Liver (tissue), 9 donors: ENCODE measurements around the gene CPSF4. TPM values are rescaled to one million over a fixed set of nuclear protein-coding genes. Genes with fewer than 3 reads are reported as not detected.

ENCODE experiments used
- DNase-seq: peaks from one replicate; pipeline ENCODE4 v3.0.0-alpha.2; 2017; ENCODE audit warnings: low spot score
- H3K27ac ChIP-seq, 2 donors: one replicate each; pipeline ENCODE4 v1.7.0; 2013; ENCODE audit warnings: inconsistent platforms in 2 of 2, low read length in 2 of 2, control low read depth in 1 of 2, low read depth in 1 of 2, mild to moderate bottlenecking in 1 of 2
- H3K27me3 ChIP-seq, 4 donors: one replicate each; pipeline versions ENCODE4 v1.6.1 to v1.7.0; 2013; ENCODE audit warnings: low read length in 3 of 4, inconsistent platforms in 1 of 4, mild to moderate bottlenecking in 1 of 4, moderate library complexity in 1 of 4; ENCODE audit not compliant: control insufficient read depth in 4 of 4, insufficient read depth in 4 of 4
- H3K36me3 ChIP-seq, 4 donors: one replicate each; pipeline versions ENCODE4 v1.6.1 to v1.7.0; 2013; ENCODE audit warnings: low read length in 3 of 4, mild to moderate bottlenecking in 3 of 4, low read depth in 1 of 4, moderate library complexity in 1 of 4; ENCODE audit not compliant: control insufficient read depth in 4 of 4, insufficient read depth in 3 of 4
- H3K4me1 ChIP-seq, 4 donors: one replicate each; pipeline versions ENCODE4 v1.6.1 to v1.7.0; 2013; ENCODE audit warnings: low read length in 3 of 4, mild to moderate bottlenecking in 3 of 4, moderate library complexity in 1 of 4; ENCODE audit not compliant: control insufficient read depth in 4 of 4, insufficient read depth in 4 of 4
- H3K4me3 ChIP-seq, 3 donors: one replicate each; pipeline versions ENCODE4 v1.6.1 to v1.7.0; 2013; ENCODE audit warnings: low read length in 3 of 3, control low read depth in 1 of 3, low read depth in 1 of 3, mild to moderate bottlenecking in 1 of 3
- H3K9ac ChIP-seq, 2 donors: one replicate each; pipeline ENCODE4 v1.7.0; 2013; ENCODE audit warnings: low read length in 2 of 2, mild to moderate bottlenecking in 2 of 2, moderate library complexity in 2 of 2, control low read depth in 1 of 2, low read depth in 1 of 2
- H3K9me3 ChIP-seq, 4 donors: one replicate each; pipeline versions ENCODE4 v1.6.1 to v1.7.0; 2013; ENCODE audit warnings: low read length in 3 of 4; ENCODE audit not compliant: control insufficient read depth in 4 of 4
- ATF3 ChIP-seq: IDR thresholded peaks from 2 replicates; pipeline ENCODE4 v1.6.1; 2016; ENCODE audit warnings: antibody characterized with exemption
- CTCF ChIP-seq: fragments of 150-350 bp; IDR thresholded peaks from 2 replicates; pipeline ENCODE4 v1.5.1; 2017; ENCODE audit warnings: improper control_type of control experiment, low read depth, low read length; ENCODE audit not compliant: missing input control
- EGR1 ChIP-seq, 2 donors: IDR thresholded peaks; 2 replicates each; pipeline ENCODE4 v1.6.1; 2016 to 2018; ENCODE audit warnings: antibody characterized with exemption in 2 of 2, low read depth in 2 of 2
- FOXA1 ChIP-seq: IDR thresholded peaks from 2 replicates; pipeline ENCODE4 v1.6.1; 2016; ENCODE audit warnings: antibody characterized with exemption
- FOXA2 ChIP-seq: IDR thresholded peaks from 2 replicates; pipeline ENCODE4 v1.6.1; 2016; ENCODE audit warnings: antibody characterized with exemption
- GABPA ChIP-seq, 2 donors: IDR thresholded peaks in 1 of 2; conservative IDR thresholded peaks in 1 of 2; 2 replicates each; pipeline ENCODE4 v1.6.1; 2016; ENCODE audit warnings: antibody characterized with exemption in 2 of 2, mild to moderate bottlenecking in 1 of 2, moderate library complexity in 1 of 2
- HNF4A ChIP-seq, 2 donors: conservative IDR thresholded peaks; 2 replicates each; pipeline ENCODE4 v1.6.1; 2016; ENCODE audit warnings: antibody characterized with exemption in 2 of 2, mild to moderate bottlenecking in 2 of 2
- JUND ChIP-seq, 2 donors: IDR thresholded peaks; 2 replicates each; pipeline ENCODE4 v1.6.1; 2016; ENCODE audit warnings: antibody characterized with exemption in 2 of 2
- MAX ChIP-seq: IDR thresholded peaks from 2 replicates; pipeline ENCODE4 v1.6.1; 2016; ENCODE audit warnings: antibody characterized with exemption
- NR2F2 ChIP-seq: IDR thresholded peaks from 2 replicates; pipeline ENCODE4 v1.6.1; 2016; ENCODE audit warnings: antibody characterized with exemption
- RAD21 ChIP-seq, 2 donors: IDR thresholded peaks; 2 replicates each; pipeline ENCODE4 v1.6.1; 2016; ENCODE audit warnings: antibody characterized with exemption in 2 of 2, mild to moderate bottlenecking in 2 of 2
- RXRA ChIP-seq, 2 donors: IDR thresholded peaks; 2 replicates each; pipeline ENCODE4 v1.6.1; 2017 to 2018; ENCODE audit warnings: antibody characterized with exemption in 2 of 2, mild to moderate bottlenecking in 1 of 2
- SP1 ChIP-seq: IDR thresholded peaks from 2 replicates; pipeline ENCODE4 v1.6.1; 2018; ENCODE audit warnings: antibody characterized with exemption, mild to moderate bottlenecking
- TAF1 ChIP-seq: conservative IDR thresholded peaks from 2 replicates; pipeline ENCODE4 v1.6.1; 2016; ENCODE audit warnings: antibody characterized with exemption, mild to moderate bottlenecking
- YY1 ChIP-seq: IDR thresholded peaks from 2 replicates; pipeline ENCODE4 v1.6.1; 2016; ENCODE audit warnings: antibody characterized with exemption, mild to moderate bottlenecking
- ZBTB33 ChIP-seq: IDR thresholded peaks from 2 replicates; pipeline ENCODE4 v1.6.1; 2016; ENCODE audit warnings: antibody characterized with exemption
- WGBS: extraction: QIAGEN DNeasy Blood & Tissue Kit; methylation state at CpG from one replicate; pipeline ENCODE4 v1.1.7; 2013; 5-methylcytosine and 5-hydroxymethylcytosine counted together
- polyA plus RNA-seq, 2 donors: library from polyadenylated mRNA; stranded (reverse) in 1 of 2; unstranded in 1 of 2; fragments of 200-250 nt in 1 of 2; fragments of >200 nt in 1 of 2; fragmentation: Nextera tagmentation in 1 of 2; extraction: Ambion mirVana in 1 of 2; gene quantifications; one replicate each; pipeline versions ENCODE4 v1.2.1 to v1.2.3, GENCODE V29; 2013 to 2015
- total RNA-seq, 2 donors: library from RNA; depleted of rRNA; stranded (reverse); fragments of >200 nt; gene quantifications; one replicate each; pipeline ENCODE4 v1.2.3, GENCODE V29; 2014
- TF ChIP-seq, protein P1 (sequence below): IDR thresholded peaks from 2 replicates; pipeline ENCODE4 v1.6.1; 2016; ENCODE audit warnings: antibody characterized with exemption, mild to moderate bottlenecking
- donor health status: healthy.
- donor health status: healthy.
- donor health status: healthy.
- donor health status: healthy.
- donor health status: healthy.

Gene CPSF4
- total and polyA plus RNA-seq, 4 donors, result 7.1 to 15.3 (median 10.5) TPM

DNA sequence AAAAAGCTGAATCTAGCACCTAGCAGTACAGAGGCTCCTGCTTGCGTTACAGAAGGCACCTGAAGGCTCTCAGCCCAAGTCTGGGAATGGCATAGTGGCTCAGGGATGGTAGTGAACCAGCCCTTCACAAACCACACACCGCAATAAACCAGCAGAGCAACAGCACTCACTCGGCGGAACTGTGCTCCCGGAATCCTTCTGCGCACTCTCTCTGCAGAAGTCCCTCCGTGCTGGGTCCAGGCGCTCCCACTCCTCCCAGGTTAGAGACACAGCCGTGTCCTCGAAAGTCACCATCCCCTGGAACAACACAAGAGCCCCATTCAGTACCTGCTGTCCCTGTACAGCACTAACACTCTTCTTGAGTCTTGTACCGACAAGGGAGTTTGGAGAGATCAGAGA lies 59.8 kb downstream of the CPSF4 start:
- 71% methylated on average over 11 of the region's 11 CpGs for WGBS
- H3K27ac ChIP-seq, result no peak overlapping the region
- H3K36me3 ChIP-seq, result peaks cover 7 to 21% (median 15%) of the 10 kb centered on the region in 4 donors
- no peaks in the 10 kb centered on the region for H3K27me3 ChIP-seq
- DNase-seq, result no peak
- H3K4me1 ChIP-seq, result peaks cover 9 to 22% (median 19%) of the 10 kb centered on the region in 4 donors
- H3K4me3 ChIP-seq, result peak overlapping the region; percentile 45 to 75 (median 60)
- TF ChIP-seq, protein P1, sequence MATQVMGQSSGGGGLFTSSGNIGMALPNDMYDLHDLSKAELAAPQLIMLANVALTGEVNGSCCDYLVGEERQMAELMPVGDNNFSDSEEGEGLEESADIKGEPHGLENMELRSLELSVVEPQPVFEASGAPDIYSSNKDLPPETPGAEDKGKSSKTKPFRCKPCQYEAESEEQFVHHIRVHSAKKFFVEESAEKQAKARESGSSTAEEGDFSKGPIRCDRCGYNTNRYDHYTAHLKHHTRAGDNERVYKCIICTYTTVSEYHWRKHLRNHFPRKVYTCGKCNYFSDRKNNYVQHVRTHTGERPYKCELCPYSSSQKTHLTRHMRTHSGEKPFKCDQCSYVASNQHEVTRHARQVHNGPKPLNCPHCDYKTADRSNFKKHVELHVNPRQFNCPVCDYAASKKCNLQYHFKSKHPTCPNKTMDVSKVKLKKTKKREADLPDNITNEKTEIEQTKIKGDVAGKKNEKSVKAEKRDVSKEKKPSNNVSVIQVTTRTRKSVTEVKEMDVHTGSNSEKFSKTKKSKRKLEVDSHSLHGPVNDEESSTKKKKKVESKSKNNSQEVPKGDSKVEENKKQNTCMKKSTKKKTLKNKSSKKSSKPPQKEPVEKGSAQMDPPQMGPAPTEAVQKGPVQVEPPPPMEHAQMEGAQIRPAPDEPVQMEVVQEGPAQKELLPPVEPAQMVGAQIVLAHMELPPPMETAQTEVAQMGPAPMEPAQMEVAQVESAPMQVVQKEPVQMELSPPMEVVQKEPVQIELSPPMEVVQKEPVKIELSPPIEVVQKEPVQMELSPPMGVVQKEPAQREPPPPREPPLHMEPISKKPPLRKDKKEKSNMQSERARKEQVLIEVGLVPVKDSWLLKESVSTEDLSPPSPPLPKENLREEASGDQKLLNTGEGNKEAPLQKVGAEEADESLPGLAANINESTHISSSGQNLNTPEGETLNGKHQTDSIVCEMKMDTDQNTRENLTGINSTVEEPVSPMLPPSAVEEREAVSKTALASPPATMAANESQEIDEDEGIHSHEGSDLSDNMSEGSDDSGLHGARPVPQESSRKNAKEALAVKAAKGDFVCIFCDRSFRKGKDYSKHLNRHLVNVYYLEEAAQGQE, result no peak
- TF ChIP-seq GABPA (IDR thresholded peaks at IDR 0.05 in 1 of 2, conservative IDR thresholded peaks at IDR 0.05 in 1 of 2) (no peak), YY1 (no peak), MAX (no peak), FOXA2 (no peak), SP1 (no peak), ATF3 (no peak), RXRA (IDR thresholded peaks at IDR 0.05) (no peak), CTCF (no peak), EGR1 (IDR thresholded peaks at IDR 0.05; ENCODE audit: low read depth in 2 of 2) (no peak), RAD21 (IDR thresholded peaks at IDR 0.05) (no peak), JUND (IDR thresholded peaks at IDR 0.05) (no peak), FOXA1 (no peak)
- H3K9ac ChIP-seq, result no peak overlapping the region
- peaks cover 8 to 11% (median 10%) of the 10 kb centered on the region in 4 donors for H3K9me3 ChIP-seq

DNA sequence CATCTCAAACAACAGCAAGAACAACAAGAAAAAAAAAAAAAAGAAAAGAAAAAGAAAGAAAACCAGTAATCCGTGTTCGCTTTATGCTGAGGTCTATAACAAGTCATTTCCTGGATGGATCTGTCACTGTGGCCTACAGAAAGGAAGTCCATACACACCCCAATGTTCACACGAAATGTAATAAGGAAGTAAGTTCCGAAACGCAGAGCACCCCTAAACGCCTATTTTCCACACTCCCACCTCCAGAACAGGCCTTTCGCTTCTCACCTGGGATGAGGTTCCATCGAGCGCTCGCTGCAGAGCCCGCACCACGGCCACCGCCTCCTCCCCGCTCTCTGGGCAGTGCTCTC lies 60.6 kb downstream of the CPSF4 start:
- Histone ChIP-seq H3K27ac (peak overlapping the region; percentile 90), H3K9me3 (peaks cover 0 to 3% (median 2%) of the 10 kb centered on the region in 4 donors), H3K36me3 (peaks cover 4 to 13% (median 7%) of the 10 kb centered on the region in 4 donors), H3K9ac (peak overlapping the region; percentile 83 to 87), H3K4me1 (peaks cover 9 to 25% (median 20%) of the 10 kb centered on the region in 4 donors), H3K27me3 (no peaks in the 10 kb centered on the region), H3K4me3 (peak overlapping the region; percentile 75 to 97 (median 94))
- 2% methylated on average over 14 of the region's 14 CpGs for WGBS
- no peak for DNase-seq
- TF ChIP-seq ZBTB33 (no peak), TAF1 (no peak), GABPA (IDR thresholded peaks at IDR 0.05 in 1 of 2, conservative IDR thresholded peaks at IDR 0.05 in 1 of 2) (no peak), MAX (no peak), NR2F2 (no peak), JUND (IDR thresholded peaks at IDR 0.05) (no peak), EGR1 (IDR thresholded peaks at IDR 0.05; ENCODE audit: low read depth in 2 of 2) (no peak), CTCF (no peak), YY1 (no peak), HNF4A (conservative IDR thresholded peaks at IDR 0.05) (no peak), RAD21 (IDR thresholded peaks at IDR 0.05) (no peak), FOXA1 (no peak), FOXA2 (no peak), RXRA (IDR thresholded peaks at IDR 0.05) (no peak)
- TF ChIP-seq, protein P1, result no peak
